ENCODE measurements around the gene JAK1. TPM values are rescaled to one million over a fixed set of nuclear protein-coding genes. Genes with fewer than 3 reads are reported as not detected.

JAK1 gene
- polyA plus RNA-seq, 4 donors = 101 to 108 (median 103) TPM

GRCh38 chr1:64895500-64895899 lies 70.8 kb downstream of the JAK1 start:
- DNase-seq (ENCODE audit: low read depth in 4 of 4, low spot score in 2 of 4) = no peak

- no peak for DNase-seq (ENCODE audit: low read depth in 4 of 4, low spot score in 2 of 4)
These were observed 71.7 kb downstream of the JAK1 start for GRCh38 chr1:64894438-64895196.

GRCh38 chr1:64893921-64894320 lies 72.4 kb downstream of the JAK1 start:
- DNase-seq (ENCODE audit: low read depth in 4 of 4, low spot score in 2 of 4) = no peak

- no peak for DNase-seq (ENCODE audit: low read depth in 4 of 4, low spot score in 2 of 4)
These were observed 73.5 kb downstream of the JAK1 start for GRCh38 chr1:64892576-64893573.

GRCh38 chr1:64891448-64891825 lies 74.9 kb downstream of the JAK1 start:
- no peak for DNase-seq (ENCODE audit: low read depth in 4 of 4, low spot score in 2 of 4)

GRCh38 chr1:64890699-64891447 lies 75.5 kb downstream of the JAK1 start:
- DNase-seq (ENCODE audit: low read depth in 4 of 4, low spot score in 2 of 4) = no peak

- no peak for DNase-seq (ENCODE audit: low read depth in 4 of 4, low spot score in 2 of 4)
These were observed 78.6 kb downstream of the JAK1 start for GRCh38 chr1:64887689-64888217.

- no peak for DNase-seq (ENCODE audit: low read depth in 4 of 4, low spot score in 2 of 4)
These were observed 79.5 kb downstream of the JAK1 start for GRCh38 chr1:64886877-64887276.

- no peak for DNase-seq (ENCODE audit: low read depth in 4 of 4, low spot score in 2 of 4)
These were observed 80.7 kb downstream of the JAK1 start for GRCh38 chr1:64885648-64886047.

GRCh38 chr1:64884261-64885040 lies 81.9 kb downstream of the JAK1 start:
- DNase-seq (ENCODE audit: low read depth in 4 of 4, low spot score in 2 of 4) = no peak

- DNase-seq (ENCODE audit: low read depth in 4 of 4, low spot score in 2 of 4) = no peak
These were observed 83.6 kb downstream of the JAK1 start for GRCh38 chr1:64882574-64883255.

GRCh38 chr1:64881281-64881680 lies 85.1 kb downstream of the JAK1 start:
- DNase-seq (ENCODE audit: low read depth in 4 of 4, low spot score in 2 of 4) = no peak

GRCh38 chr1:64880449-64880848 lies 85.9 kb downstream of the JAK1 start:
- DNase-seq (ENCODE audit: low read depth in 4 of 4, low spot score in 2 of 4) = no peak

- DNase-seq (ENCODE audit: low read depth in 4 of 4, low spot score in 2 of 4) = no peak
These were observed 87.3 kb downstream of the JAK1 start for GRCh38 chr1:64878931-64879611.

GRCh38 chr1:64878090-64878489 lies 88.3 kb downstream of the JAK1 start:
- no peak for DNase-seq (ENCODE audit: low read depth in 4 of 4, low spot score in 2 of 4)

GRCh38 chr1:64877598-64877997 lies 88.8 kb downstream of the JAK1 start:
- DNase-seq (ENCODE audit: low read depth in 4 of 4, low spot score in 2 of 4) = no peak

- no peak for DNase-seq (ENCODE audit: low read depth in 4 of 4, low spot score in 2 of 4)
These were observed 89.2 kb downstream of the JAK1 start for GRCh38 chr1:64877151-64877550.

- DNase-seq (ENCODE audit: low read depth in 4 of 4, low spot score in 2 of 4) = no peak
These were observed 90.7 kb downstream of the JAK1 start for GRCh38 chr1:64875606-64876005.

- DNase-seq (ENCODE audit: low read depth in 4 of 4, low spot score in 2 of 4) = no peak
These were observed 91.2 kb downstream of the JAK1 start for GRCh38 chr1:64875101-64875500.

Measured in left renal cortex interstitium (tissue), 4 donors.